DMS153 treated with DMSO at 0.1 percent for 48 hours (cell line): Measurements from ENCODE around the gene GTF2F2.
"Not testable (repeated sequence)": the region's sequence is repeated elsewhere in the genome, so short reads cannot be mapped to it uniquely, and the experiment has no call there.

Source experiments
- DNase-seq: peaks from one replicate; lab custom pipeline; 2025; ENCODE audit not compliant: unreplicated experiment; lab: John Stamatoyannopoulos, UW

GTF2F2 gene

GRCh38 chr13:45178349-45179162 is 58.2 kb downstream of the GTF2F2 start:
- DNase-seq, result no peak

DNA sequence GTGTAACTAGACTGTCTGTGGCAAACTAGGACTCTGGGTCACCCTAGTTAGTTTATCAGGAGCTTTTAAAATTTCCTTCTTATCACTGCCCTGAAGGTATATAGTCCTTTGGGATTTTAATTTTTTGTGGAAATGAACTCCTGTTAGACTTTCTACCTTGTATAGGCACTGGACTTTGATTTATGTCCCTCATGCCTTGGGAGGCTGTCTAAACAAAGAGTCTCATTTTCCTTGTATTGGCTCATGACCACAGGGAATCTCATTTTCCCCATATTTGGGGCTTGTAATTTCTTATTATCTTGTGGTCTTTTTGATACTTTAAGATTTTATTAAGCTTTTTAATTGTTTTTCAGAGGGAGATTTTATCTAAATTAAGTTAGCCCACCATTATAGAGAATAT is 59.1 kb downstream of the GTF2F2 start:
- no peak for DNase-seq

DNA sequence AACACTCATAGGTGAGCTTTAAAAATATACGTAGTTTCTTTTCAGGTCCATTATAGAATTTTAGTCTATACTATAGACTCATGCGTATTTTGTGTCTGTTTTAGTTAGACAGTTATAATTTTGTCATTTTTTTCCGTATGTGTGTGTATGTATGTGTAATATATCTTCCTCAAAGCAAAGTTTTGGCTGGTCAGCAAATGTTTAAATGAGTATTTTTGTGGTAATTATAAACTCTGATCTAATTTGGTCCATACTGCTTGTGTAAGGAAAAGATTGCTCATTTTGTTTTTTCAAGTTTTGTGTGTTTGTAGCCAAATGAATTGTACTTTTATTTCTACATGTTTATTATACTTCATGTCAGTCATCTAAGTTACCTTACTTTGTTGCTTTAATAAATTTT is 60.0 kb downstream of the GTF2F2 start:
- DNase-seq, result no peak

- no peak for DNase-seq
Measured at GRCh38 chr13:45180713-45181601, 60.6 kb downstream of the GTF2F2 start.

DNA sequence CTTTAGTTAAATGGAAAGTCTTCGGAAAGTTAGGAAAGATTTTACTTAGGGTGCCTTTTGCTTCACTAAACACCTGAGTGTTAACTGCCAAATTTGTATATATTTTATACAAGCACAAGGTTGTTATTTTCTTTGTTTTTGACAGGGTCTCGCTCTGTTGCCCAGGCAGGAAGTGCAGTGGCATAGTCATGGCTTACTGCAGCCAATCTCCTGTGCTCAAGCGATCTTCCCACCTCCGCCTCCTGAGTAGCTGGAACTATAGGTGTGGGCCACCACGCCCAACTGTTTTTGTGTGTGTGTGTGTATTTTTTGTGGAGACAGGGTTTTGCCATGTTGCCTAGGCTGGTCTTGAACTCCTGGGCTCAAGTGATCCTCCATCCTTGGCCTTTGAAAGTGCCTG is 64.4 kb downstream of the GTF2F2 start:
- no peak for DNase-seq

DNA sequence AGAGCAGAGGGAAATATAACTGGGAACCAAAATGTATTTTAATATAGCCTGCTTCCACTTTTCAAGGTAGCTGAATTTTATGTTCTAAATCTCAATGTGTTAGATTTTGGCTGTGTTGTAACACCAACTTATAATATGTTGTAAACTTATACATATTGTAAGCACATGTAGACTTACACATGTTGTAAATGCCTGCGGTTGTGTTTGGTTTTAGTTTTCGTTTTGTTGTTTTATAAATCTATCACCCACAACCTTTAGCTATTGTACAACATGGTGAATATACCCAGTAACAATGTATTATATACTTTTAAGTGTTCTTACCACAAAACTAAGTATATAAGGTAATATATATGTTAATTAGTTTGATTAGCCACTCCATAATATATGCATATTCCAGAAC is 65.0 kb downstream of the GTF2F2 start:
- no peak for DNase-seq

GRCh38 chr13:45189077-45189476 is 68.8 kb downstream of the GTF2F2 start:
- not testable (repeated sequence) for DNase-seq

- DNase-seq, result not testable (repeated sequence)
Measured at GRCh38 chr13:45189511-45189910, 69.2 kb downstream of the GTF2F2 start.

DNA sequence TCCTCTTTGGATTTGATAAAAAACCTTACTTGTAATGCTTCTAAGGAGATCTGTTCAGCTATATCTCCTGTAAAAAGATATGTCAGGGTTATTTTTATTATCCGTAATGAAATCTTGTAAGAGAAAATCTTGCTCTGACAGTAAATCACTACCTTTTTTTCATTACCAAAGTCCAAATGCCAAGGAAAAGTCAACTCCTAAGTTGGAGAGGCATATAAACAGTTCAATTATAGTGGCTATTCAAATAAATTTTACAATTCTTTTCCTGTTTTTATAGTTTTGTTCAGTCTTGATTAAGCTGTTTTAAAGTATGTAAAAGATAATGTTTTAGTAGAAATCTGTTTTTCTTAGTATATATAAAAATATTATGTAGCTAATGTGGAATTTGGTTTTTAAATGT is 71.6 kb downstream of the GTF2F2 start:
- DNase-seq, result no peak

- no peak for DNase-seq
Measured at GRCh38 chr13:45194081-45194939, 74.0 kb downstream of the GTF2F2 start.

GRCh38 chr13:45195421-45195820 is 75.1 kb downstream of the GTF2F2 start:
- no peak for DNase-seq

DNA sequence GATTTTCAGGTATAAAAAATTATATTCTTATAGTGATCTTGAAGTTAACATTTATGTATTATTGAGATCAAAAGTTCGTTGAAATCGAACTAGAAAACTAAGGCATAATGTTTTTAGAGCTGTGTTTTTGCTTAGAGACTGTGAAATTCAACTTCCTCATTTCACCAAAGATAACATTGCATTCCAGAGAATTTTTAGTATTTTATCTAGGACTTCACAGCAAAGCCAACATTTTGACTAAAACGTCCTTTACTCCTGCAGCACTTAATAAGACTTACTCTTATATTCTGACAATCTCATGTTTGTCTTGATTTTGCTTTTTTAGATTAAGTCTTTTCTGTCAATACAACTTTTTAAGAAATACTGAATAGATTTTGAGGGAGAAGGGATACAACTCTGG is 75.8 kb downstream of the GTF2F2 start:
- no peak for DNase-seq

- DNase-seq, result no peak
Measured at GRCh38 chr13:45196622-45197021, 76.3 kb downstream of the GTF2F2 start.

GRCh38 chr13:45198041-45198440 is 77.7 kb downstream of the GTF2F2 start:
- no peak for DNase-seq

GRCh38 chr13:45198924-45199323 is 78.6 kb downstream of the GTF2F2 start:
- no peak for DNase-seq

DNA sequence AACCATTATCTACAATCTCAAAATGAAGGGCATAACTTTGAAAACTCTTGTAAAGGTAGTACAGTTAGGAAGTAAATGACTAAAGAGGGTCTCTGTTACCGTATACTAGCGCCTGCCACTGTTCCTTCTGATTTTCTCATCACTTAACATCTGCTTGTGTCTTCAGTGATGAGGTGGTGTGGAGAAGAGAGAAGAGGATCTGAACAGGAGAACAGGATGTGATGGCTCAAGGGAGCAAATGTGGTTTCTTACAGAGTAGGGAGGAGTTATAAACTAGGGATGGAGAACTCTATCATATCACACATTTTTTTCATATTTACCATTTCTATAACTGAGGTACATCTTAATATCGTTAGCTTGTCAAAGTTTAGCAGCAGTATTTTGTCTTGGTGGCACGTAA is 79.4 kb downstream of the GTF2F2 start:
- no peak for DNase-seq

GRCh38 chr13:45200701-45201232 is 80.5 kb downstream of the GTF2F2 start, which contains the start of gene KCTD4:
TSS of gene KCTD4 (minus strand) at chr13:45201045. CDS start at chr13:45194567, 6,478 bp downstream.
- no peak for DNase-seq

- no peak for DNase-seq
Measured at GRCh38 chr13:45205124-45205523, 84.8 kb downstream of the GTF2F2 start.

DNA sequence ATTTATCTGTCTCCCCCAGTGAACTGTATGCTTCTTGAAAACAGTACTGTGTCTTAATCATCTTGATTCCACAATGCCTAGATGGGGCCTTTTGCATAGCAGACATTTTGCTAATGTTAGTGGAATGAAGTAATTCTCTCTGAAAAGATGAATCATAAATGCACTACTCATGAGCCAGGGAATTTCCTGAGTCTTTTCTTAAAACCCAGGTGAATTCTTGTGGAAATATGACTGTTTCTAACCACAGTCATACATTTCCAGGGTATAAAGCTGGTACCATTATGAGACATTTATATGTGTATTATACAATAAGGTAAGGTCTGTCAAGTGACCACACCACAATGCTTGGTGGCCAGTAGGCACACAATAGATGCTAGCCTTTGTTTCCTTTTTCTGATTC is 86.0 kb downstream of the GTF2F2 start:
- DNase-seq, result no peak

- DNase-seq, result peak; percentile 74
Measured at GRCh38 chr13:45207319-45207718, 87.0 kb downstream of the GTF2F2 start.

DNA sequence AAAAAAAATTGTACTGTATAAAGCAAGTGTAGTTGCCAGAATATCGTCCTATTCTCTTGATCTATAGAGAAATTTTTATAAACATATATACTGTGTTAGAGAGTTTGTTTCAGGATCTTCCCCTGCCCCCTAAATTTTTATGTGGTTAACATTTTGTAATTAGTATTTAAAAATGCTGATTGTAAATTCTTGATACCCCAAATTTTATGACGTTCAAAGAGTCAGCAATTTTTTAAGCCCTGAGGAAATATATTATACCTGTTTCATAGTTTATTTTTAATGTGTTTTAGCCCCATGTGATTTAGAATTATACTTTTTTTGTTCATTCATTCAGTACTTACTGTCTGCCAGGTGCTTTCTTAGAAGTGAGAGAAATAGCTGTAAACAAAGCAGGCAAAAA is 87.8 kb downstream of the GTF2F2 start:
- no peak for DNase-seq
